ENCODE results near the gene SLC32A1.

SLC32A1 gene

DNA sequence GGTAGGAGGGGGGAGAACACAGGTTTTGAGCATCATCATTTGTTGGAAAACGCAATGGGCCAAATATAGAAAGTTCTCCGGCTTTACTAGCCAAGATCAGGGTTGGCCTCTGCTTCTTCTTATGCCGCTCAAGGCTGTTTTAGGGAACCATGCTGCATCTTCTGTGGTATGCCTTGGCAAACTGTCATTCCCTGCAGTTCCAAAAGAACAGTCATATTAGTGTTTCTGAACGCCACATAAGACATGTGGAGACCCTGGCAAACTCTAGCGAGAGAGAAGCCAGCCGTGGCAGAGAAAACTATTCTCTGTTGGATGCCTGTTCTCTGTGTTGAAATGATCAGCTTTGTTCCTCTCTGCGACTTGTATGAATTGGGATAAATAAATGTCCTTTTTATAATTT, 34.8 kb downstream of the SLC32A1 start:
- TF ChIP-seq, protein P1, sequence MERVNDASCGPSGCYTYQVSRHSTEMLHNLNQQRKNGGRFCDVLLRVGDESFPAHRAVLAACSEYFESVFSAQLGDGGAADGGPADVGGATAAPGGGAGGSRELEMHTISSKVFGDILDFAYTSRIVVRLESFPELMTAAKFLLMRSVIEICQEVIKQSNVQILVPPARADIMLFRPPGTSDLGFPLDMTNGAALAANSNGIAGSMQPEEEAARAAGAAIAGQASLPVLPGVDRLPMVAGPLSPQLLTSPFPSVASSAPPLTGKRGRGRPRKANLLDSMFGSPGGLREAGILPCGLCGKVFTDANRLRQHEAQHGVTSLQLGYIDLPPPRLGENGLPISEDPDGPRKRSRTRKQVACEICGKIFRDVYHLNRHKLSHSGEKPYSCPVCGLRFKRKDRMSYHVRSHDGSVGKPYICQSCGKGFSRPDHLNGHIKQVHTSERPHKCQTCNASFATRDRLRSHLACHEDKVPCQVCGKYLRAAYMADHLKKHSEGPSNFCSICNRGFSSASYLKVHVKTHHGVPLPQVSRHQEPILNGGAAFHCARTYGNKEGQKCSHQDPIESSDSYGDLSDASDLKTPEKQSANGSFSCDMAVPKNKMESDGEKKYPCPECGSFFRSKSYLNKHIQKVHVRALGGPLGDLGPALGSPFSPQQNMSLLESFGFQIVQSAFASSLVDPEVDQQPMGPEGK (CRISPR knock-in tag; IDR thresholded peaks at IDR 0.05; ENCODE audit: borderline replicate concordance), result no peak
- TF ChIP-seq SNAI2 (CRISPR knock-in tag; IDR thresholded peaks at IDR 0.05) (no peak), OSR1 (CRISPR knock-in tag; IDR thresholded peaks at IDR 0.05) (no peak), ZNF565 (CRISPR knock-in tag; conservative IDR thresholded peaks at IDR 0.05; ENCODE audit: low read depth) (no peak), BACH2 (CRISPR knock-in tag; IDR thresholded peaks at IDR 0.05; ENCODE audit: borderline replicate concordance) (no peak), TOX (CRISPR knock-in tag; IDR thresholded peaks at IDR 0.05; ENCODE audit: borderline replicate concordance) (no peak), ZFP3 (CRISPR knock-in tag; IDR thresholded peaks at IDR 0.05) (no peak), ZNF8 (CRISPR knock-in tag; IDR thresholded peaks at IDR 0.05) (no peak), ZNF70 (CRISPR knock-in tag; IDR thresholded peaks at IDR 0.05) (no peak), RARB (CRISPR knock-in tag; IDR thresholded peaks at IDR 0.05) (no peak), ZFP30 (CRISPR knock-in tag; IDR thresholded peaks at IDR 0.05) (no peak), ZC3H10 (CRISPR knock-in tag; IDR thresholded peaks at IDR 0.05) (no peak), PPARA (CRISPR knock-in tag; IDR thresholded peaks at IDR 0.05; ENCODE audit: borderline replicate concordance) (no peak), ESRRG (CRISPR knock-in tag; IDR thresholded peaks at IDR 0.05) (no peak)
- TF ChIP-seq, protein P2, sequence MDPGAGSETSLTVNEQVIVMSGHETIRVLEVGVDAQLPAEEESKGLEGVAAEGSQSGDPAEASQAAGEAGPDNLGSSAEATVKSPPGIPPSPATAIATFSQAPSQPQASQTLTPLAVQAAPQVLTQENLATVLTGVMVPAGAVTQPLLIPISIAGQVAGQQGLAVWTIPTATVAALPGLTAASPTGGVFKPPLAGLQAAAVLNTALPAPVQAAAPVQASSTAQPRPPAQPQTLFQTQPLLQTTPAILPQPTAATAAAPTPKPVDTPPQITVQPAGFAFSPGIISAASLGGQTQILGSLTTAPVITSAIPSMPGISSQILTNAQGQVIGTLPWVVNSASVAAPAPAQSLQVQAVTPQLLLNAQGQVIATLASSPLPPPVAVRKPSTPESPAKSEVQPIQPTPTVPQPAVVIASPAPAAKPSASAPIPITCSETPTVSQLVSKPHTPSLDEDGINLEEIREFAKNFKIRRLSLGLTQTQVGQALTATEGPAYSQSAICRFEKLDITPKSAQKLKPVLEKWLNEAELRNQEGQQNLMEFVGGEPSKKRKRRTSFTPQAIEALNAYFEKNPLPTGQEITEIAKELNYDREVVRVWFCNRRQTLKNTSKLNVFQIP (CRISPR knock-in tag; IDR thresholded peaks at IDR 0.05; ENCODE audit: borderline replicate concordance, low read depth), result no peak
- TF ChIP-seq, protein P3, sequence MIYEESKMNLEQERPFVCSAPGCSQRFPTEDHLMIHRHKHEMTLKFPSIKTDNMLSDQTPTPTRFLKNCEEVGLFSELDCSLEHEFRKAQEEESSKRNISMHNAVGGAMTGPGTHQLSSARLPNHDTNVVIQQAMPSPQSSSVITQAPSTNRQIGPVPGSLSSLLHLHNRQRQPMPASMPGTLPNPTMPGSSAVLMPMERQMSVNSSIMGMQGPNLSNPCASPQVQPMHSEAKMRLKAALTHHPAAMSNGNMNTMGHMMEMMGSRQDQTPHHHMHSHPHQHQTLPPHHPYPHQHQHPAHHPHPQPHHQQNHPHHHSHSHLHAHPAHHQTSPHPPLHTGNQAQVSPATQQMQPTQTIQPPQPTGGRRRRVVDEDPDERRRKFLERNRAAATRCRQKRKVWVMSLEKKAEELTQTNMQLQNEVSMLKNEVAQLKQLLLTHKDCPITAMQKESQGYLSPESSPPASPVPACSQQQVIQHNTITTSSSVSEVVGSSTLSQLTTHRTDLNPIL (CRISPR knock-in tag; IDR thresholded peaks at IDR 0.05; ENCODE audit: low read depth), result no peak
- TF ChIP-seq, protein P4, sequence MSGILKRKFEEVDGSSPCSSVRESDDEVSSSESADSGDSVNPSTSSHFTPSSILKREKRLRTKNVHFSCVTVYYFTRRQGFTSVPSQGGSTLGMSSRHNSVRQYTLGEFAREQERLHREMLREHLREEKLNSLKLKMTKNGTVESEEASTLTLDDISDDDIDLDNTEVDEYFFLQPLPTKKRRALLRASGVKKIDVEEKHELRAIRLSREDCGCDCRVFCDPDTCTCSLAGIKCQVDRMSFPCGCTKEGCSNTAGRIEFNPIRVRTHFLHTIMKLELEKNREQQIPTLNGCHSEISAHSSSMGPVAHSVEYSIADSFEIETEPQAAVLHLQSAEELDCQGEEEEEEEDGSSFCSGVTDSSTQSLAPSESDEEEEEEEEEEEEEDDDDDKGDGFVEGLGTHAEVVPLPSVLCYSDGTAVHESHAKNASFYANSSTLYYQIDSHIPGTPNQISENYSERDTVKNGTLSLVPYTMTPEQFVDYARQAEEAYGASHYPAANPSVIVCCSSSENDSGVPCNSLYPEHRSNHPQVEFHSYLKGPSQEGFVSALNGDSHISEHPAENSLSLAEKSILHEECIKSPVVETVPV (CRISPR knock-in tag; IDR thresholded peaks at IDR 0.05), result no peak
- no peak for ATAC-seq

DNA sequence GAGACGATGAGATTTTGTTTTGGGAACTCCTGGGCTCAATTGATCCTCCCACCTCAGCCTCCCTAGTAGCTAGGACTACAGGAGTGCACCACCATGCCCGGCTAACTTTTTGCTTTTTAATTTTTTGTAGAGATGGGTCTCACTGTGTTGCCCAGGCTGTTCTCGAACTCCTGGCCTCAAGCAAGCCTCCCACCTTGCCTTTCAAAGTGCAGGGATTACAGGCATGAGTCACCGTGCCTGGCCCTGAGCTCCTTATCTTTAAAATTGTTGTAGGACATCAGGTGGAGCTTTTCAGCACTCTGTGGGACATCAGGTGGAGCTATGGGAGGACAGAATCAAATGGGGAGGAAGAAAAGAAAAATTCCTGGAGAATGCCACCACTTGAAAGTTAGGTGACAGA, 36.7 kb downstream of the SLC32A1 start:
- TF ChIP-seq PPARA (CRISPR knock-in tag; IDR thresholded peaks at IDR 0.05; ENCODE audit: borderline replicate concordance) (no peak), BACH2 (CRISPR knock-in tag; IDR thresholded peaks at IDR 0.05; ENCODE audit: borderline replicate concordance) (no peak), ISL1 (CRISPR knock-in tag; IDR thresholded peaks at IDR 0.05) (no peak), GLIS3 (CRISPR knock-in tag; IDR thresholded peaks at IDR 0.05) (no peak), ZFP3 (CRISPR knock-in tag; IDR thresholded peaks at IDR 0.05) (no peak), ZC3H10 (CRISPR knock-in tag; IDR thresholded peaks at IDR 0.05) (no peak), TOX (CRISPR knock-in tag; IDR thresholded peaks at IDR 0.05; ENCODE audit: borderline replicate concordance) (no peak), TCF4 (CRISPR knock-in tag; IDR thresholded peaks at IDR 0.05; ENCODE audit: borderline replicate concordance) (no peak), ESRRG (CRISPR knock-in tag; IDR thresholded peaks at IDR 0.05) (no peak), SNAI2 (CRISPR knock-in tag; IDR thresholded peaks at IDR 0.05) (no peak), ZNF565 (CRISPR knock-in tag; conservative IDR thresholded peaks at IDR 0.05; ENCODE audit: low read depth) (no peak), RARB (CRISPR knock-in tag; IDR thresholded peaks at IDR 0.05) (no peak), CSDC2 (CRISPR knock-in tag; IDR thresholded peaks at IDR 0.05) (no peak)
- TF ChIP-seq, protein P5, sequence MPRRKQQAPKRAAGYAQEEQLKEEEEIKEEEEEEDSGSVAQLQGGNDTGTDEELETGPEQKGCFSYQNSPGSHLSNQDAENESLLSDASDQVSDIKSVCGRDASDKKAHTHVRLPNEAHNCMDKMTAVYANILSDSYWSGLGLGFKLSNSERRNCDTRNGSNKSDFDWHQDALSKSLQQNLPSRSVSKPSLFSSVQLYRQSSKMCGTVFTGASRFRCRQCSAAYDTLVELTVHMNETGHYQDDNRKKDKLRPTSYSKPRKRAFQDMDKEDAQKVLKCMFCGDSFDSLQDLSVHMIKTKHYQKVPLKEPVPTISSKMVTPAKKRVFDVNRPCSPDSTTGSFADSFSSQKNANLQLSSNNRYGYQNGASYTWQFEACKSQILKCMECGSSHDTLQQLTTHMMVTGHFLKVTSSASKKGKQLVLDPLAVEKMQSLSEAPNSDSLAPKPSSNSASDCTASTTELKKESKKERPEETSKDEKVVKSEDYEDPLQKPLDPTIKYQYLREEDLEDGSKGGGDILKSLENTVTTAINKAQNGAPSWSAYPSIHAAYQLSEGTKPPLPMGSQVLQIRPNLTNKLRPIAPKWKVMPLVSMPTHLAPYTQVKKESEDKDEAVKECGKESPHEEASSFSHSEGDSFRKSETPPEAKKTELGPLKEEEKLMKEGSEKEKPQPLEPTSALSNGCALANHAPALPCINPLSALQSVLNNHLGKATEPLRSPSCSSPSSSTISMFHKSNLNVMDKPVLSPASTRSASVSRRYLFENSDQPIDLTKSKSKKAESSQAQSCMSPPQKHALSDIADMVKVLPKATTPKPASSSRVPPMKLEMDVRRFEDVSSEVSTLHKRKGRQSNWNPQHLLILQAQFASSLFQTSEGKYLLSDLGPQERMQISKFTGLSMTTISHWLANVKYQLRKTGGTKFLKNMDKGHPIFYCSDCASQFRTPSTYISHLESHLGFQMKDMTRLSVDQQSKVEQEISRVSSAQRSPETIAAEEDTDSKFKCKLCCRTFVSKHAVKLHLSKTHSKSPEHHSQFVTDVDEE (CRISPR knock-in tag; IDR thresholded peaks at IDR 0.05), result no peak
- TF ChIP-seq, protein P4 (CRISPR knock-in tag; IDR thresholded peaks at IDR 0.05), result no peak
- TF ChIP-seq, protein P2 (CRISPR knock-in tag; IDR thresholded peaks at IDR 0.05; ENCODE audit: borderline replicate concordance, low read depth), result no peak
- ATAC-seq, result no peak

Measured in SK-N-SH treated with all-trans-retinoic acid at 6 μM for 48 hours (cell line).